RWPE1 (cell line): ENCODE results near the gene MERTK.

Experiments
- CTCF ChIA-PET: fragments of 350-600 bp; sonication (Branson Sonifier 250); formaldehyde crosslinking; extraction: SDS; loops from one replicate; lab custom pipeline; 2021; lab: Yijun Ruan, JAX
- POLR2A ChIA-PET: fragments of 400-600 bp; formaldehyde crosslinking; extraction: SDS; loops from one replicate; lab custom pipeline; 2020; ENCODE audit warnings: antibody characterized with exemption; ENCODE audit not compliant: low non-redundant PET; lab: Yijun Ruan, JAX
- DNase-seq: peaks from one replicate; pipeline ENCODE4 v3.0.0; 2012; ENCODE audit warnings: low spot score
- H3K27ac ChIP-seq: fragments of 450-650 bp; 2 replicates; pipeline ENCODE4 v1.5.1; 2017
- CTCF ChIP-seq: fragments of 450-650 bp; conservative IDR thresholded peaks from 2 replicates; pipeline ENCODE4 v1.5.1; 2017; ENCODE audit warnings: low read depth, mild to moderate bottlenecking

Gene MERTK

DNA sequence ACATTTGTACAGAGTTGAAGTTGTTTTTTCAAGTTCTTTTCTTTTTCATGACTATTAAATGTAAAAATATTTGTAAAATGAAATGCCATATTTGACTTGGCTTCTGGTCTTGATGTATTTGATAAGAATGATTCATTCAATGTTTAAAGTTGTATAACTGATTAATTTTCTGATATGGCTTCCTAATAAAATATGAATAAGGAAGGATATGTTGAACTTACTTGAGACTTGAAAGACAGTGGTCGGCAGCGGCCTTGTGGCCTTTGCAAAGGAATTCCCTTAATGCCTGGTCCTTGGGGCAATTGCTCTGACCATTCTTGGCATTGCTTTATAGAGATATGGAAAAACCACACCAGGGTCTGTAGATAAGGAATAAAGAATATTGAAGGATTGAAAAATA, 130.8 kb downstream of the MERTK start:
- TF ChIP-seq CTCF = no peak
- POLR2A ChIA-PET = no interaction called here
- no peak for DNase-seq
- no peak overlapping the region for H3K27ac ChIP-seq
- CTCF ChIA-PET = no interaction called here

GRCh38 chr2:112031473-112032223, 133.2 kb downstream of the MERTK start:
- ChIA-PET CTCF (no interaction called here), POLR2A (no interaction called here)
- no peak for TF ChIP-seq CTCF
- peak overlapping the region; percentile 71 for H3K27ac ChIP-seq
- DNase-seq = peak; percentile 54

GRCh38 chr2:112032224-112032586, 133.8 kb downstream of the MERTK start:
- H3K27ac ChIP-seq = peak overlapping the region; percentile 71
- ChIA-PET CTCF (no interaction called here), POLR2A (no interaction called here)
- DNase-seq = no peak
- no peak for TF ChIP-seq CTCF

DNA sequence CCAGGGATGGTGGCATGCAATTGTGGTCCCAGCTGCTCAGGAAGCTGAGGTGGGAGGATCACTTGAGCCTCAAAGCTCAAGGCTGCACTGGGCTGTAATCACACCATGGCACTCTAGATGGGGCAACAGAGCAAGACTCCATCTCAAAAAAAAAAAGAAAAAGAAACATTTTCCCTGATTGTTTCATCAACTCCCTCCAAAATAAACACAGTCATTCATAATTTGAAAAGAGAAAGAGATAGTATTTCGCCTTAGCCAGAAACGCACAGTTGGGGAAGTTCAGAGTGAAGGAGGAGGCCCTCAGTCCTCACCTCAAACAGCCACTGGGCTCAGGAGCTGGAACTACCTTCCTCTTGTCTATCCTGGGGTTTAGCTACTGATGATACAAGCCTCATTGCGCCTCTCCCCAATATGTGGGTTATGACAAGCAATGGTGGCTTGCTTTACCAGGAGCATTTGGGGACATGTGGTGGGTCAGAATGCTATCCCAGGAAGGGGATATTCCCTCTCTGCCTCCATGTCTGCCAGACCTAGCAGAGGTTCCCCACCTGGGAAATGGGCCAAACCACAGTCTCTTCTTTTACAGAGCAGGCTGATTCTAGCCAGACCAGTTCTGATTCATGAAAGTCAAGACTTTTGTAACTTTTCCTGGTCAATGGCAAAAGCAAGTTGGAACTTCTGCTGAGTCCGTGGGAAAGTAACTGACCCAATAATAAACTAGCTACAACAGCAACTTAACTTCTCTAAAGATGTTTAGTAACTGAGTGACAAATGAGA, 134.5 kb downstream of the MERTK start:
- POLR2A ChIA-PET = interaction anchor here (0.7 kb wide), 1 partner anchor 22 kb away, joined by 3 read pairs; no protein-coding TSS in a partner anchor
- peak; percentile 69 for DNase-seq

GRCh38 chr2:112033600-112033999, 135.2 kb downstream of the MERTK start:
- ChIA-PET POLR2A (no interaction called here), CTCF (interaction anchor here (0.6 to 1.1 kb wide), 3 partner anchors 9 to 1867 kb away, joined by 3 to 4 read pairs (median 3); no protein-coding TSS in a partner anchor)

More for the DNA sequence above, 134.5 kb downstream of the MERTK start:
- H3K27ac ChIP-seq = peak overlapping the region; percentile 71
- CTCF ChIA-PET = interaction anchor here (0.6 to 1.1 kb wide), 3 partner anchors 8 to 1868 kb away, joined by 3 to 4 read pairs (median 3); no protein-coding TSS in a partner anchor
- no peak for TF ChIP-seq CTCF

More at GRCh38 chr2:112033600-112033999, 135.2 kb downstream of the MERTK start:
- TF ChIP-seq CTCF = no peak
- no peak for DNase-seq
- peak overlapping the region; percentile 71 for H3K27ac ChIP-seq
